NOMO-1 treated with DMSO at 0.1 percent for 48 hours (cell line): ENCODE data around the gene ANTXR2.

Experiments used
- DNase-seq: peaks from one replicate; lab custom pipeline; 2025; ENCODE audit not compliant: unreplicated experiment; lab: John Stamatoyannopoulos, UW

The ANTXR2 gene

GRCh38 chr4:80070880-80071603, 2.0 kb downstream of the ANTXR2 start:
- no peak for DNase-seq

- DNase-seq: no peak
Measured at GRCh38 chr4:80069837-80070731, 2.9 kb downstream of the ANTXR2 start.

GRCh38 chr4:80069108-80069836, 3.8 kb downstream of the ANTXR2 start:
- DNase-seq: no peak

GRCh38 chr4:80065601-80066000, 7.4 kb downstream of the ANTXR2 start:
- no peak for DNase-seq

GRCh38 chr4:80062527-80062926, 10.5 kb downstream of the ANTXR2 start:
- no peak for DNase-seq

GRCh38 chr4:80060804-80061203, 12.2 kb downstream of the ANTXR2 start:
- DNase-seq: no peak

GRCh38 chr4:80058740-80059139, 14.3 kb downstream of the ANTXR2 start:
- DNase-seq: peak; percentile 99

- no peak for DNase-seq
Measured at GRCh38 chr4:80054375-80054774, 18.7 kb downstream of the ANTXR2 start.

GRCh38 chr4:80053140-80053910, 19.7 kb downstream of the ANTXR2 start:
- DNase-seq: no peak

- DNase-seq: no peak
Measured at GRCh38 chr4:80049813-80050534, 23.1 kb downstream of the ANTXR2 start.

GRCh38 chr4:80049402-80049801, 23.6 kb downstream of the ANTXR2 start:
- DNase-seq: no peak

GRCh38 chr4:80045786-80046185, 27.2 kb downstream of the ANTXR2 start:
- DNase-seq: no peak

GRCh38 chr4:80043541-80043940, 29.5 kb downstream of the ANTXR2 start:
- no peak for DNase-seq

- DNase-seq: no peak
Measured at GRCh38 chr4:80042821-80043220, 30.2 kb downstream of the ANTXR2 start.

GRCh38 chr4:80037864-80038263, 35.2 kb downstream of the ANTXR2 start:
- no peak for DNase-seq

- no peak for DNase-seq
Measured at GRCh38 chr4:80036949-80037685, 35.9 kb downstream of the ANTXR2 start.

GRCh38 chr4:80036306-80036705, 36.7 kb downstream of the ANTXR2 start:
- DNase-seq: no peak

GRCh38 chr4:80035336-80035735, 37.7 kb downstream of the ANTXR2 start:
- DNase-seq: peak; percentile 20

GRCh38 chr4:80033581-80033980, 39.4 kb downstream of the ANTXR2 start:
- no peak for DNase-seq
